Mesothelial cell of epicardium (in vitro differentiated cells): ENCODE data around the gene CMSS1. TPM values are rescaled to one million over a fixed set of nuclear protein-coding genes. Genes with fewer than 3 reads are reported as not detected.

Experiments used
- DNase-seq, 2 experiments: peaks; one replicate each; pipeline ENCODE4 v3.0.0; 2021; ENCODE audit warnings: low spot score in 2 of 2; ENCODE audit not compliant: unreplicated experiment in 2 of 2
- H3K27ac Mint-ChIP-seq: 2 replicates; pipeline ENCODE4 v1.8.0; 2021; ENCODE audit warnings: mixed read lengths
- H3K27me3 Mint-ChIP-seq: 2 replicates; pipeline ENCODE4 v1.8.0; 2021; ENCODE audit warnings: low read depth, mixed read lengths
- H3K36me3 Mint-ChIP-seq: 2 replicates; pipeline ENCODE4 v1.8.0; 2021; ENCODE audit warnings: mixed read lengths
- H3K4me1 Mint-ChIP-seq: 2 replicates; pipeline ENCODE4 v1.8.0; 2021; ENCODE audit warnings: mixed read lengths
- H3K4me3 Mint-ChIP-seq: 2 replicates; pipeline ENCODE4 v1.8.0; 2021; ENCODE audit warnings: mild to moderate bottlenecking, moderate library complexity, mixed read lengths
- H3K9me3 Mint-ChIP-seq: 2 replicates; pipeline ENCODE4 v1.8.0; 2021; ENCODE audit warnings: mixed read lengths
- total RNA-seq: library from RNA; stranded (reverse); gene quantifications from 3 replicates; pipeline ENCODE4 v1.2.1, GENCODE V29; 2021
- TF ChIP-seq, protein P1 (sequence below): fragments of 200-600 bp; sonication (generic); IDR thresholded peaks from one replicate; pipeline ENCODE4 v1.5.0; 2021; ENCODE audit warnings: antibody characterized with exemption; ENCODE audit not compliant: unreplicated experiment

Gene CMSS1
- total RNA-seq, 1 donor from 2014 or later: 30.0 TPM

DNA sequence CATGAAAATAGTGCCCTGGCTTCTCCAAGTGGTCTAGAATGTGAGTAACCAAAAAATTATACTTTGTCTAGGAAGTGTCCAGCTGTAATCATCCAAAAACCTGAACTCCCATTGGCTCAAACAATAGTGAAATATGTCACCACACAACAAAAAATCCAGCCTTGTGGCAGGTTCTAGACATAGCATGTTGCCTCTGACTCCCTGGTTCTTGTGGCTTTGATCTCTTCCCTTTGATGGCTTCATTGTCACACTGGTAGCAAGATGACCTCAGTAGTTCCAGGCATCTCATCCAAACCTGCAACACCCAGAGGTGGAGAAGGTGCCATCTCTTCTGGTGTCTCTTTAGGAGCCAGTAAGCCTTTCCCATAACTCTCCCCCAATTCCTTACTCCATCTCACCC lies 74.7 kb downstream of the CMSS1 start:
- DNase-seq: no peak
- Mint-ChIP-seq H3K27me3 (no peaks in the 10 kb centered on the region), H3K4me3 (no peak overlapping the region), H3K27ac (no peak overlapping the region), H3K36me3 (peaks cover 4% of the 10 kb centered on the region), H3K4me1 (peaks cover 12% of the 10 kb centered on the region), H3K9me3 (peaks cover 13% of the 10 kb centered on the region)
- TF ChIP-seq, protein P1, sequence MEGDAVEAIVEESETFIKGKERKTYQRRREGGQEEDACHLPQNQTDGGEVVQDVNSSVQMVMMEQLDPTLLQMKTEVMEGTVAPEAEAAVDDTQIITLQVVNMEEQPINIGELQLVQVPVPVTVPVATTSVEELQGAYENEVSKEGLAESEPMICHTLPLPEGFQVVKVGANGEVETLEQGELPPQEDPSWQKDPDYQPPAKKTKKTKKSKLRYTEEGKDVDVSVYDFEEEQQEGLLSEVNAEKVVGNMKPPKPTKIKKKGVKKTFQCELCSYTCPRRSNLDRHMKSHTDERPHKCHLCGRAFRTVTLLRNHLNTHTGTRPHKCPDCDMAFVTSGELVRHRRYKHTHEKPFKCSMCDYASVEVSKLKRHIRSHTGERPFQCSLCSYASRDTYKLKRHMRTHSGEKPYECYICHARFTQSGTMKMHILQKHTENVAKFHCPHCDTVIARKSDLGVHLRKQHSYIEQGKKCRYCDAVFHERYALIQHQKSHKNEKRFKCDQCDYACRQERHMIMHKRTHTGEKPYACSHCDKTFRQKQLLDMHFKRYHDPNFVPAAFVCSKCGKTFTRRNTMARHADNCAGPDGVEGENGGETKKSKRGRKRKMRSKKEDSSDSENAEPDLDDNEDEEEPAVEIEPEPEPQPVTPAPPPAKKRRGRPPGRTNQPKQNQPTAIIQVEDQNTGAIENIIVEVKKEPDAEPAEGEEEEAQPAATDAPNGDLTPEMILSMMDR: no peak

DNA sequence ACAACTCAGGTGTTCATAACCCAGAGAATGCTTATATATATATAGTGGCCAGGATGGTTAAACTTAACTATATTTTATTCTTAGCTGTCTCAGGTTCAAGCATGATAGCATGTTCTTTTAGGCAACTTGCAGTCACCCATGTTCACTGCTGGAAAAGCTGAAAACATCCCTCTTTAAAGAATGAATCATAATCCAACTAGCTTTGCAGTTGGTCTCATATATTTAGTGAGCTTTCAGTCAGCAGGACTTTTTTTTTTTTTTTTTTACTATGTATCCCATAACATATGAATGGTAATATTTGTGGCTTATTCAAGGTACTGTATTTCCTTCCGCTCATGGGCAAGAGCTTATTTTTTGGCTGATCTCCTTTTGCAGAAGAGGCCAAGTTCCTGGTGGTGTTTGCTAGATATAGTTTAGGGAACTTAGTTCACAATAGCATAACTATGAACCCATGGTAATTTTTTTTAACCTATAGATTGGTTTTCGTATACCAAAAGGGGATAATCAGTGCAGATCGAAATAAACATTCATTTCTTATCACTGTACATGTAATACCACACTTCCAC lies 77.6 kb downstream of the CMSS1 start:
- DNase-seq: no peak
- TF ChIP-seq, protein P1: no peak
- Mint-ChIP-seq H3K27ac (no peak overlapping the region), H3K9me3 (peaks cover 4% of the 10 kb centered on the region), H3K36me3 (peaks cover 2% of the 10 kb centered on the region), H3K27me3 (no peaks in the 10 kb centered on the region), H3K4me1 (peaks cover 12% of the 10 kb centered on the region), H3K4me3 (no peak overlapping the region)

- Mint-ChIP-seq H3K4me1 (peaks cover 16% of the 10 kb centered on the region), H3K27me3 (no peaks in the 10 kb centered on the region), H3K9me3 (no peaks in the 10 kb centered on the region), H3K4me3 (no peak overlapping the region), H3K36me3 (no peaks in the 10 kb centered on the region), H3K27ac (peak overlapping the region; percentile 83)
- TF ChIP-seq, protein P1: no peak
- no peak for DNase-seq
Measured at GRCh38 chr3:99895703-99896441, 78.2 kb downstream of the CMSS1 start.

- Mint-ChIP-seq H3K4me1 (peaks cover 23% of the 10 kb centered on the region), H3K4me3 (no peak overlapping the region), H3K27ac (peak overlapping the region; percentile 83), H3K36me3 (no peaks in the 10 kb centered on the region), H3K9me3 (no peaks in the 10 kb centered on the region), H3K27me3 (no peaks in the 10 kb centered on the region)
- TF ChIP-seq, protein P1: no peak
- DNase-seq: no peak
Measured at GRCh38 chr3:99896482-99896881, 78.8 kb downstream of the CMSS1 start.

DNA sequence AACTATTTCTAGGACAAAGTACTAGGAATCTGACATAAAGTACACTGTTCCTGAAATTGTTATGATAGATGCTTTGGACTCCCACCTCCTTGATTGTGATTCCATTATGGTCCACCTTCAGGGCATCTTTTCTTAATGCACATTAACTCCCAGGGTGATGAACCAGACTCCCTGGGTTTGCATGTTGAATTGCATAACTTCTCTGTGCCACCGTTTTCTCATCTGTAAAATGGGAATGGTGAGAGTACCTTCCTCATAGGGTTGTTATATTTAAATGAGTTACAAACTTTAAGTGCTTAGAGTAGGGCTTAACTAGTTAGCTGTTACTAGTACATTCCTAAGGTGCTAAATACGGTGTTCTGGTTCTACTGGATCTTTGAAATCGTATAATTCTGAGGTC lies 81.9 kb downstream of the CMSS1 start:
- no peak for DNase-seq
- no peak overlapping the region for H3K27ac Mint-ChIP-seq
- H3K4me1 Mint-ChIP-seq: peaks cover 34% of the 10 kb centered on the region
- no peak overlapping the region for H3K4me3 Mint-ChIP-seq
- TF ChIP-seq, protein P1: no peak
- no peaks in the 10 kb centered on the region for H3K36me3 Mint-ChIP-seq
- peaks cover under 1% of the 10 kb centered on the region for H3K9me3 Mint-ChIP-seq
- H3K27me3 Mint-ChIP-seq: no peaks in the 10 kb centered on the region
